ENCODE results near the gene TEX54. TPM values are rescaled to one million over a fixed set of nuclear protein-coding genes. Genes with fewer than 3 reads are reported as not detected.
A peak's percentile ranks its signal among the peaks of the same experiment; 100 is the strongest.
"Not testable (repeated sequence)": the region's sequence is repeated elsewhere in the genome, so short reads cannot be mapped to it uniquely, and the experiment has no call there.

TEX54 gene
- total RNA-seq, 8 experiments from 2014 or later: 1.3 to 5.7 (median 2.1) TPM; not detected in 2

DNA sequence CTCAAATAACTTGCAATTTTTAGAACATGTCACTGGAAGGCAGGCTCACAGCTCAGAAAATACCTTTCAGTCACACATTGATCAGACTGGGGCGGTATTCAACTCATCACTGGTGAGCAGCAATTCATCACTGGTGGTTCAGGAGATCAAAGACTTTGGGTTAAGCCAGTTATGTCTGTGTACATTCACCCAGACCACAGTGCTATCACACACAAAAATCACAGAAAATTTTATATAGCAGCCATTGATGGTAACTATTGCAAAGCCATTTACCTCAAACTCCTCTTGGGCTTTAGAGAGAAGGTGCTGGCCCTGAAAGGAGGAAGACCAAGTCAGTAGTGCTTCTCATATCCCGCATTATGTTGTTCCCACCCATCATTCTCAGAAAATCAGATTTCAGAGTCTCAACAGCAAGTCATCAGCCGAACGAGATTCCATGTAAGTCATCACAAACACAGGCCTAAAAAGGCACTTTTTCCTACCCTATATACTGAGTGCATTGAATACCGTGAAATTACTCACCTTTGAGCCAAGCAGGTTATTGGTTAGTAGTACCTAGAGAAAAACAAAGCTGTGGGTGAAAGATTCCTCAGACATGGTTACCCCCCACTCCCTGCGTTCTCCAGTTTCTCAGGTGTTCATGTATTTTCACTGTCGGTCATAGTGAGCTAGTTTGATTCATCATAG, 20.8 kb upstream of the TEX54 start:
- peak overlapping the region in 4 of 5 donors; percentile 81 to 97 (median 84) for H3K4me3 ChIP-seq
- peaks cover 26 to 33% of the 10 kb centered on the region in 2 donors for H3K4me1 ChIP-seq (replicated peaks in 1 of 2)
- H3K27ac ChIP-seq: no peak overlapping the region
- WGBS, 10 experiments: 17 to 72% (median 40%) methylated on average over 2 to 6 of the region's 7 CpGs
- in situ Hi-C loops (cut with MboI; ENCODE audit: low pct_unique_long_range_greater_than_20kb in 2 of 9, low sequenced_read_pairs in 9 of 9, unreplicated experiment in 9 of 9): no loop called here
- no peak for ATAC-seq (replicated peaks in 6 of 8)

DNA sequence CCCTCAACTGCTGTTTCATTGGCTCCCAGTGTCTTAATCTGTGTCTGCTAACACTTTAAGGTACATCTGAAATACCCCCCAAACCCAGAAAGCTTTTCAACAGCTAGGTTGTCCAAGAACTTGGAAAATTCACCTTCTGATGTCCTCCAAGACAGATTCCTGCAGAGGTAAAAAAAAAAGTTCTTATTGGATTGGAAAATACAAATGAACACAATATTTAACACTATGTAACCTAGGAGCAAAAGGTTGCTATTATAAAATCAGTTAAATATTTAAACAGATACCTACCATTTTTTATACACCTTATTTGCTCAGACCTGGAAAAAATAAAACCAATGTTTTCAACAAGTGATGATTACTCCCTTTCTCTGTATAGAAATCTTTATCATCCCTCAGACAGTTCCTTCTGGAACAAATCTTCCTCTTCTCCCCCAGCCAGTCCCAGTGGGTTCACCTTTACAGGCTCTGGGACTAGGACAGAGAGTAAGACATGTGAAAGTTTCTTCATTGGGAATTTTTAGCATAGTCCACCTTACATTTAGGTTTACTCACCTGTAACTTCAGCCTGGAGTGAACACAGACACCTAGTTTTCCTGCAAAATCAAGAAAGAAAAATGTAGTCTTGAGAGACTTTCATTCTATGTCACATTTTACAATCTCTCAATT, 20.0 kb upstream of the TEX54 start:
- H3K4me1 ChIP-seq (replicated peaks in 1 of 2): peaks cover 18 to 26% of the 10 kb centered on the region in 2 donors
- no peak overlapping the region for H3K27ac ChIP-seq
- ATAC-seq (replicated peaks in 6 of 8): no peak
- in situ Hi-C loops (cut with MboI; ENCODE audit: low pct_unique_long_range_greater_than_20kb in 2 of 9, low sequenced_read_pairs in 9 of 9, unreplicated experiment in 9 of 9): no loop called here
- no peak overlapping the region for H3K4me3 ChIP-seq

DNA sequence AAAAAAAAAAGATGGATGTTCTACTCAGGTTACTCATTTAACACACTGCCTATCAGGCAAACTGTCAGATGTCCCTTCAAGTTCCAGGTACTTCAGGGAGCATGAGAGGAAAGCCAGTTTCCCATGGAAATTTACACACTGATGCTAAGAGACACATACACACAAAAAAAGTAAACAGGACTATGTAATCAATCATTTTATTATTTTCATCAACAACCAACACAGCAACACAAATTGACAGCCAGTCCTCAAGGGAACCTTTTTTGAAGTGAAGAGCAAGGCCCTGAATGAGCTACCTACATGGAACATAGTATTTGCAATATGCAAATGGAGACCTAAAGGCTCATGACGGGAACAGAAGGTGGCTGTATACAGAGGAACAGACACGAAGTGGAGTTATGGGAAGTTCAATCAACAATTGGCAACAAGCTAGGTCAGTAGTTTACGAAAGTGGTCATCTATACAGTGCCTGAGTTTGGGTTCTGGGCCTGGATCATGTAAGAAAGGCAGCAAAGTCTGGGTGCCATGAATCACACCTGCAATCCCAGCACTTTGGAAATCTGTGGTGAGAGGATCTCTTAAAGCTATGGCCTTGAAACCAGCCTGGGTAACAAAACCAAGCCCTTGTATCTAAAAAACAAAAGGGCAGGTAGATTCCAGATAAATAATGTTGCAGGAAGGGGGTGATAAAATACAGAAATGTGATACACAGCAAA, 19.3 kb upstream of the TEX54 start:
- in situ Hi-C loops (cut with MboI; ENCODE audit: low pct_unique_long_range_greater_than_20kb in 2 of 9, low sequenced_read_pairs in 9 of 9, unreplicated experiment in 9 of 9): no loop called here
- Histone ChIP-seq H3K4me3 (no peak overlapping the region), H3K4me1 (replicated peaks in 1 of 2) (peaks cover 13 to 19% of the 10 kb centered on the region in 2 donors), H3K27ac (no peak overlapping the region)
- 23 to 68% (median 50%) methylated on average over 1 to 3 of the region's 3 CpGs; no CpG with 5 or more reads in 5 of the 10 experiments for WGBS, 10 experiments
- no peak for ATAC-seq (replicated peaks in 6 of 8)

DNA sequence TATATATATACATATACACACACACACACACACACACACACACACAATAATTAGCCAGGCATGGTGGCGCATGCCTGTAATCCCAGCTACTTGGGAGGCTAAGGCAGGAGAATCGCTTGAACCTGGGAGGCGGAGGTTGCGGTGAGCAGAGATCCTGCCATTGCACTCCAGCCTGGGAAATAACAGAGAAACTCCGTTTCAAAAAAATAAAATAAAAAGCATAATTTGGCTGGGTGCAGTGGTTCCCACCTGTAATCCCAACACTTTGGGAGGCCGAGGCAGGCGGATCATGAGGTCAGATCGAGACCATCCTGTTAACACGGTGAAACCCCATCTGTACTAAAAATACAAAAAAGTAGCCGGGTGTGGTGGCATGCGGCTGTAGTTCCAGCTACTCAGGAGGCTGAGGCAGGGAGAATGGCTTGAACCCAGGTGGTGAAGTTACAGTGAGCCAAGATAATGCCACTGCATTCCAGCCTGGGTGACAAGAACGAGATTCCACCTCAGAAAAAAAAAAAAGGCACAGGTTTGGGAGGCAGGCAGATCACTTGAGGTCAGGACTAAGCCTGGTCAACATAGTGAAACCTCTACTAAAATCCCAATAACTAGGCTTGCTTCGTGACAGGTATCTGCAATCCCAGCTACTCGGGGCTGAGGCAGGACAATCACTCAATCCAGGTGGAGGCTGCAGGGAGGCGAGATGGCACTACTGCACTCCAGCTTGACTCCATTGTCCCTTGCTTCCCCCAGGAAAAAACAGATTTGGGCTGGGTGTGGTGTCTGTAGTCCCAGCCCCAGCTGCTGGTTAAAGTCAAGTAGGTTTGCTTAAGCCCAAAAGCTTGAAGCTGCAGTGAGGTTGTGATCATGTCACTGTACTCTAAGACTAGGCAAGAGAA, 18.5 kb upstream of the TEX54 start:
- in situ Hi-C loops (cut with MboI; ENCODE audit: low pct_unique_long_range_greater_than_20kb in 2 of 9, low sequenced_read_pairs in 9 of 9, unreplicated experiment in 9 of 9): no loop called here
- ATAC-seq (replicated peaks in 6 of 8): peak in 3 of 8 experiments; percentile 3 to 7 (median 3)
- H3K27ac ChIP-seq: no peak overlapping the region
- H3K4me3 ChIP-seq: no peak overlapping the region
- 8 to 95% (median 60%) methylated on average over 1 to 13 of the region's 15 CpGs; no CpG with 5 or more reads in 2 of the 10 experiments for WGBS, 10 experiments
- H3K4me1 ChIP-seq (replicated peaks in 1 of 2): peaks cover 13 to 16% of the 10 kb centered on the region in 2 donors

DNA sequence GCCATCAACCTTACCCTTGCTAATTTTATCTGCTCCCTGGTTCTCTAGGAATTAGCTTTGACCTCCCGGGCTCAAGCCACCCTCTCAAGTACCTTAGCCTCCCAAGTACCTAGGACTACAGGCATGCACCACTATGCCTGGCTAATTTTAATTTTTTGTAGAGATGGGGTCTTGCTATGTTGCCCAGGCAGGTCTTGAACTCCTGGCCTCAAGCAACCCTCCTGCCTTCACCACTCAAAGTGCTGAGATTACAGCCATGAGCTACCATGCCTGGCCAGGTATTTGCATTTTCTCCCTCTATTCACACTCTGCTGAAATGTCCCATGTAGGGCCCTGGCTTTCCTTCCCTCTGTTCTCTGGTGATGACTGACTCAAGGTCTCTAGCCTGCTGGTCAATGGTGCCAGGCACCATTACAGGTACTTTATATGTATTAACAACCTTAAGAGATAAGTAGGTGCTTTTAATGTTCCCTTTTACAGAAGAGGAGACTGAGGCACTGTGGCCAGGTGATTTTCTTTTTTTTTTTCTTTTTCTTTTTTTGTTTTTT, 15.2 kb upstream of the TEX54 start:
- 67 to 100% (median 92%) methylated on average over 1 of the region's 1 CpG; no CpG with 5 or more reads in 6 of the 10 experiments for WGBS, 10 experiments

DNA sequence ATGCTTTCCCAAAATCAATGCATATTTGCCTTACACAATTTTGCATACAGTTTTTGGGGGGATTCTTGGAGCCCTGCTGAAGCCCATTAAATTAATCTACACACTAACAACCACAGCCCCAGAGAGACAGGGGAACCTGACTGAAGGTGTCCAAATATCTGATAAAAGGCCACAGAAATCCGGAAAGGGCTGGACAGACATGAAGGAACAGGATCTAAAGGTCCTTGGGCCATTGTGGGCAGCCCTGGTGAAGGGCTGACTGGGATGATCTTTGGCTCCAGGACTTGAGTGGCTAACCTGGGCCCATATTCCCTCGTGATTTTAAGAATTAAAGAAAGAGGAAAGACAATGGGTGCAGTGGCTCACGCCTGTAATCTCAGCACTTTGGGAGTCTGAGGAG, 13.5 kb upstream of the TEX54 start:
- WGBS, 10 experiments: 0 to 100% (median 80%) methylated on average over 1 to 3 of the region's 3 CpGs; no CpG with 5 or more reads in 3 of the 10 experiments
- in situ Hi-C loops (cut with MboI; ENCODE audit: low pct_unique_long_range_greater_than_20kb in 2 of 9, low sequenced_read_pairs in 9 of 9, unreplicated experiment in 9 of 9): loop anchor here in 1 of 9 experiments (25.0 kb wide), 1 partner anchor 459 kb away; no protein-coding TSS in a partner anchor
- no peak overlapping the region for H3K27ac ChIP-seq
- H3K4me3 ChIP-seq: no peak overlapping the region
- H3K4me1 ChIP-seq (replicated peaks in 1 of 2): peaks cover 8 to 16% of the 10 kb centered on the region in 2 donors
- ATAC-seq (replicated peaks in 6 of 8): no peak

More for the DNA sequence above, 15.2 kb upstream of the TEX54 start:
- Histone ChIP-seq H3K4me1 (replicated peaks in 1 of 2) (peaks cover under 1 to 7% of the 10 kb centered on the region in 2 donors), H3K4me3 (no peak overlapping the region), H3K27ac (no peak overlapping the region)
- peak in 1 of 8 experiments; percentile 2 for ATAC-seq (replicated peaks in 6 of 8)
- in situ Hi-C loops (cut with MboI; ENCODE audit: low pct_unique_long_range_greater_than_20kb in 2 of 9, low sequenced_read_pairs in 9 of 9, unreplicated experiment in 9 of 9): loop anchor here in 1 of 9 experiments (25.0 kb wide), 1 partner anchor 461 kb away; no protein-coding TSS in a partner anchor

DNA sequence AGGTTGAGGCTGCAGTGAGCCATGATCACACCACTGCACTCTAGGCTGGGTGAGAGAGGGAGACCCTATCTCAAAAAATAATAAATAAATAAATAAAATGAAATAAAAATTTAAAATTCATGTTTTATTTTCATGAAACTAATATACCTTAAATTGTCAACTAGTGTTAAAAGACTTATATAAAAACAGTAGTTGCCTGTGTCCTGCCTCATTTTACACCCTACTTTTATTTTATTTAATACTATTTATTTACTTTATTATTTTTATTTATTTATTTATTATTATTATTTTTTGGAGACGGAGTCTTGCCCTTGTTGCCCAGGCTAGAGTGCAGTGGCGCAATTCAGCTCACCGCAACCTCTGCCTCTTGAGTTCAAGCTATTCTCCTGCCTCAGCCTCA, 11.5 kb upstream of the TEX54 start:
- whole genome bisulfite sequencing, 10 experiments: 84 to 100% (median 100%) methylated on average over 2 to 3 of the region's 3 CpGs; no CpG with 5 or more reads in 2 of the 10 experiments
- in situ Hi-C loops (cut with MboI; ENCODE audit: low pct_unique_long_range_greater_than_20kb in 2 of 9, low sequenced_read_pairs in 9 of 9, unreplicated experiment in 9 of 9): loop anchor here in 1 of 9 experiments (25.0 kb wide), 1 partner anchor 457 kb away; no protein-coding TSS in a partner anchor
- ATAC-seq (replicated peaks in 6 of 8): no peak
- Histone ChIP-seq H3K27ac (no peak overlapping the region), H3K4me3 (no peak overlapping the region), H3K4me1 (replicated peaks in 1 of 2) (peaks cover 8 to 16% of the 10 kb centered on the region in 2 donors)

DNA sequence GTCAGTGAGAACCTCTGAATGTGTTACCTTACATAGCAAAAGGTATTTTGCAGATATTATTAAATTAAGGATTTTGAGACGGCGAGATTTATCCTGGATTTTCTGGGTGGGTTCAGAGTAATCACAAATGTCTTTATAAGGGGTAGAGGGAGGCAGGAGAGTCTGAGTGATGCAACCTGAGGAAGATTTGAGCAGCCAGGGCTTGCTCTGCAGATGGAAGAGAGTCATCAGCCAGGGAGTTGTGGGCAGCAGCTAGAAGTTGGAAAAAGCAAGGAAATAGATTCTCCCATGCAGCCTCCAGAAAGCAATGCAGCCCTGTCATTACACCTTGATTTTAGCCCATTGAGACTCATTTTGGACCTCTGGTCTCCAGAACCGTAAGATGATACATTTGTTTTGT, 10.8 kb upstream of the TEX54 start:
- ATAC-seq (replicated peaks in 6 of 8): no peak

DNA sequence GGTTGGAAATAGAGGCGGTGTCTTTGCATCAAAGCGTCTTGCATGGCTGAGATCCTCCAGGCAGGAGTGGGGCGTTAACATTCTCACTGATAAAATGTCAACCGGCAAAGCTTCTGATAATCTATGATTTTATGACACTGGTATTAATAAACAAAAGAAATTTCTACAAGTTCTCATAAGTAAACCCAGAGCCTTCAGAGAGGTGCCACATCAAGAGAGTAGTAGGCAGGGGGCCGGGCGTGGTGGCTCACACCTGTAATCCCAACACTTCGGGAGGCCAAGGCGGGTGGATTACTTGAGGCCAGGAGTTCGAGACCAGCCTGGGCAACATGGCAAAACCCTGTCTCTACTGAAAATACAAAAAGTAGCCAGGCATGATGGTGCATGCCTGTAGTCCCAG, 10.2 kb upstream of the TEX54 start:
- WGBS, 10 experiments: 60 to 93% (median 88%) methylated on average over 1 to 7 of the region's 9 CpGs; no CpG with 5 or more reads in 3 of the 10 experiments
- H3K27ac ChIP-seq: peak overlapping the region; percentile 98 to 99
- peaks cover 13 to 19% of the 10 kb centered on the region in 2 donors for H3K4me1 ChIP-seq (replicated peaks in 1 of 2)
- peak overlapping the region in 4 of 5 donors; percentile 26 to 98 (median 57) for H3K4me3 ChIP-seq
- in situ Hi-C loops (cut with MboI; ENCODE audit: low pct_unique_long_range_greater_than_20kb in 2 of 9, low sequenced_read_pairs in 9 of 9, unreplicated experiment in 9 of 9): loop anchor here in 1 of 9 experiments (25.0 kb wide), 1 partner anchor 456 kb away; no protein-coding TSS in a partner anchor
- ATAC-seq (replicated peaks in 6 of 8): not testable (repeated sequence)

More for the DNA sequence above, 10.8 kb upstream of the TEX54 start:
- 81 to 100% (median 100%) methylated on average over 2 to 3 of the region's 3 CpGs; no CpG with 5 or more reads in 2 of the 10 experiments for WGBS, 10 experiments
- Histone ChIP-seq H3K4me3 (no peak overlapping the region), H3K4me1 (replicated peaks in 1 of 2) (peaks cover 10 to 17% of the 10 kb centered on the region in 2 donors), H3K27ac (no peak overlapping the region)
- in situ Hi-C loops (cut with MboI; ENCODE audit: low pct_unique_long_range_greater_than_20kb in 2 of 9, low sequenced_read_pairs in 9 of 9, unreplicated experiment in 9 of 9): loop anchor here in 1 of 9 experiments (25.0 kb wide), 1 partner anchor 456 kb away; no protein-coding TSS in a partner anchor

DNA sequence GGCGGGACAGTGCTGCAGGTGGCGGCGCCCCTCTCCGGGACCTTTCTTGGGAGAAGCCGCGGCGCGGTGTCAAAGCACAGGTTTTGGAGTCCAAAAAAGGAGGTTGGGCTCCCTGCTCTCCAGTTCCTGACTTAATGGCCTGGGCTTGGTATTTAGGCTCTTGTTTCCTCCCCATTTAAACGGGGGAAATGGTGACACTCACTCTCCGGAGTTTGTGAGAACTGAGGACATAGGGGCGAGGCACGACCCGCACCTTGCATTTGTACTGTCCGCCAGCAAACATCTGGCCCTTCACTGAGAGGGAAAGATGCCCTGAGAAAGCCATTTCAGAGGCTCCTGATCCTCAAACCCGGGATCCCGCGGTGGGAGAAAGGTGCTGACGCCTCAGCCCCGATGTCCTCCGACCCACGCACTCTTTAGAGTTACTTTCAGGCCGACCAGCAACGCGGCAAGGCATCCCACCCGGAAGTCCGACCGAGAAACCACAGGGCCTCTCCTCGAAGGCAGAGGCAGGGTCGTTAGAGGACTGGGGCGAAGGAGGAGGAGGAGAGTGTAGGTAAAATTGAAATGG, 9.6 kb upstream of the TEX54 start:
- Histone ChIP-seq H3K27ac (peak overlapping the region; percentile 98 to 99), H3K4me1 (replicated peaks in 1 of 2) (peaks cover 13 to 19% of the 10 kb centered on the region in 2 donors), H3K4me3 (peak overlapping the region; percentile 26 to 98 (median 33))
- in situ Hi-C loops (cut with MboI; ENCODE audit: low pct_unique_long_range_greater_than_20kb in 2 of 9, low sequenced_read_pairs in 9 of 9, unreplicated experiment in 9 of 9): loop anchor here in 1 of 9 experiments (25.0 kb wide), 1 partner anchor 455 kb away; no protein-coding TSS in a partner anchor
- ATAC-seq (replicated peaks in 6 of 8): no peak
- 0 to 20% (median 3%) methylated on average over 1 to 24 of the region's 30 CpGs; no CpG with 5 or more reads in 1 of the 10 experiments for WGBS, 10 experiments

Measured in motor neuron (in vitro differentiated cells).